GM21423 (cell line): Measurements from ENCODE around the gene ERICH6B.

Experiments
- ATAC-seq: cut with Tn5 transposase; IDR thresholded peaks from one replicate; pipeline ENCODE4 v1.9.1; 2021; ENCODE audit warnings: mild to moderate bottlenecking, moderate library complexity; ENCODE audit not compliant: unreplicated experiment

ERICH6B gene

GRCh38 chr13:45508776-45509175, 106.8 kb downstream of the ERICH6B start:
- no peak for ATAC-seq

GRCh38 chr13:45506811-45507210, 108.7 kb downstream of the ERICH6B start:
- no peak for ATAC-seq

GRCh38 chr13:45503658-45504057, 111.9 kb downstream of the ERICH6B start:
- ATAC-seq = no peak

- no peak for ATAC-seq
These were observed 114.4 kb downstream of the ERICH6B start for GRCh38 chr13:45501175-45501526.

GRCh38 chr13:45500492-45501174, 114.9 kb downstream of the ERICH6B start:
- ATAC-seq = no peak

GRCh38 chr13:45496942-45497341, 118.6 kb downstream of the ERICH6B start:
- no peak for ATAC-seq

GRCh38 chr13:45492538-45492937, 123.0 kb downstream of the ERICH6B start:
- ATAC-seq = no peak
